GM18502 (cell line): ENCODE measurements around the gene C6orf15.
"Not testable (repeated sequence)": the region's sequence is repeated elsewhere in the genome, so short reads cannot be mapped to it uniquely, and the experiment has no call there.

Source experiments
- ATAC-seq: cut with Tn5 transposase; IDR thresholded peaks from one replicate; pipeline ENCODE4 v1.9.1; 2021; ENCODE audit warnings: mild to moderate bottlenecking; ENCODE audit not compliant: unreplicated experiment, poor library complexity

The C6orf15 gene

GRCh38 chr6:31075528-31075927, 36.8 kb downstream of the C6orf15 start:
- ATAC-seq: no peak

DNA sequence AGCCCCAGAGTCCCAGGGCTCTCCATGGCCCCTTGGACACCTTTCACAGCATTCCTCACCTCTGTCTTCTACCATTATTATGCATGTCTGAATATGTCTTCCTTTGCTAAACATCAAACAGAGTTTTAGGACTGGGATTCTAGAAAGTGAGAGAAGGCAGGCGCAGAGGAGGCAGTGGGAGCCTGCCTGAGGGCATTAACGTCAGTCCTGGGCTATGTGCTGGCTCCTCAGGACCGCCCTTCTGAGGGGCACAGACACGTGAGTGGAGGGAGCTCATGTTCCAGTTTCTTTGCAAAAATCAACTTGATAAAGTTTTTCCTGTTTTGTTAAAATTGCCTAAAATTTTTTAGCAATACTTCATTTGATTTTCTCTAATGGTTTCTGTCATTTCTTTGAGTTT, 38.0 kb downstream of the C6orf15 start:
- no peak for ATAC-seq

DNA sequence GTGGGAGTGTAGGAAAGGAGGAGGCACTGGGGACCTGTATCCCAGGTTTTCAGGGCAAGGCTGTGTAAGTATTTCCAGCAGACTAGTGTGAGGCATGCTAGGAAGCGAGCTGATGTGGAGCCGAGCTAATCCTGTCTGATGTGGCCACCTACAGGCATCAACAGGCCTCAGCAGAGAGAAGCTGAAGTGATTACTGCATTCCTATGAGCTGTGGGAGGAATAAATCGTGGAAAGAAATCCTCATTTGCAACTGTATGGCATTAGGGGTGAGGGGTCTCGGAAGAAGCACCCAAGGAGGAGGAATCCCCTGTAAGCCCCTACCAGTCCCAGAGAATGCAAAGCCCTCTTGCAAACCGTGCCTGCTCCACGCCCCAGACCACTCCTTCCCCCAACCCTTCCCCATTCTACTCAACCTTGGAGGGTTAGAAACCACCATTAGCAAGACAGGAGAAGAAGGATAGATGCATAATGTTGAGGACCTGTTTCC, 41.6 kb downstream of the C6orf15 start:
- ATAC-seq: no peak

DNA sequence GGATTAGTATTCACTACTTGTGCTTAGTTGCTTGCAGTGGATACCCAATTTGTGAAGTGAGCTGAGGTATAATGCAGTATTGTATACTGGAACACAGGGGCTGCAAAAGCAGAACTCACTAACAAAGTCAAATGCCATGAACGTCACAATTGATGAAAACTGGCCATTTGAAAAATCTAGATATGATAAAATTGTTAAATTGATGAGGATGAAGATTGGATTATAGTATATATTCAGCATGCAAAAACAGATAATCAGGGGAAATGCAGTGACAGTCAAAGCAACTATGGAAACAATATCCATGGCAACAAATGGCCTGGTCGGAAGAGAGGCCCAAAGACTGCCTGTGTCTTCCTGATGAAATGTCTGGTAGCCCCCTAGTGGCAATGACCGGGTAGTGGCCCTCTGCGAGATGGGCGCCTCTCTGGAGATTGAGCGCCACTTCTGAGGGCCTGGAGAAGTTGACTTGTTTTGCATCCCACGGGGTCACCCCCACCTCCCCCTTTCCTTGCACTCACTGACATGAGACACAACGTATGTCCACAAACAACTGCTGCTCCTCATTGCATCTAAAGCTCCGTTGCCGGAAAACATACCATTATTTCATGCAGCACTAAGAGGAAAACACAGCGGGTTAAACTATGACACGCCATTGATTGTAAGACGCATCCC, 43.6 kb downstream of the C6orf15 start:
- no peak for ATAC-seq

- ATAC-seq: not testable (repeated sequence)
Observed at GRCh38 chr6:31067891-31068668, 44.3 kb downstream of the C6orf15 start.

DNA sequence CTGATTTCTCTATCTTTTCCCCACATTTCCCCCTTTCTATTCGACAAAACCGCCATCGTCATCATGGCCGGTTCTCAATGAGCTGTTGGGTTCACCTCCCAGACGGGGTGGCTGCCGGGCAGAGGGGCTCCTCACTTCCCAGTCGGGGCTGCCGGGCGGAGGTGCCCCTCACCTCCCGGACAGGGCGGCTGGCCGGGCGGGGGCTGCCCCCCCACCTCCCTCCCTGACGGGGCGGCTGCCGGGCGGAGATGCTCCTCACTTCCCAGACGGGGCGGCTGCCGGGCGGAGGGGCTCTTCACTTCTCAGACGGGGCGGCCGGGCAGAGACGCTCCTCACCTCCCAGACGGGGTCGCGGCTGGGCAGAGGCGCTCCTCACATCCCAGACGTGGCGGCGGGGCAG, 45.3 kb downstream of the C6orf15 start:
- not testable (repeated sequence) for ATAC-seq

- no peak for ATAC-seq
Observed at GRCh38 chr6:31065556-31065955, 46.8 kb downstream of the C6orf15 start.

GRCh38 chr6:31063906-31064435, 48.4 kb downstream of the C6orf15 start:
- ATAC-seq: no peak
